ENCODE measurements around the gene HBG2.

HBG2 gene

GRCh38 chr11:5226732-5227310 lies 27.8 kb downstream of the HBG2 start, which contains the start of gene HBB:
TSS of gene HBB (minus strand) at chr11:5227071. CDS start at chr11:5227021, 50 bp downstream.
- DNase-seq, result no peak

GRCh38 chr11:5225480-5225871 lies 29.1 kb downstream of the HBG2 start:
- no peak for DNase-seq

- no peak for DNase-seq
Observed at GRCh38 chr11:5224538-5225479, 29.8 kb downstream of the HBG2 start.

GRCh38 chr11:5223686-5224085 lies 30.9 kb downstream of the HBG2 start:
- no peak for DNase-seq

- DNase-seq, result no peak
Observed at GRCh38 chr11:5223146-5223545, 31.4 kb downstream of the HBG2 start.

- no peak for DNase-seq
Observed at GRCh38 chr11:5210376-5210885, 44.1 kb downstream of the HBG2 start.

- no peak for DNase-seq
Observed at GRCh38 chr11:5204787-5205186, 49.8 kb downstream of the HBG2 start.

- DNase-seq, result no peak
Observed at GRCh38 chr11:5203366-5203765, 51.2 kb downstream of the HBG2 start.

Data from CD4-positive, alpha-beta T cell treated with Interleukin-12 subunit alpha and Interleukin-12 subunit beta, for 1 hour (primary cell).